K562 (cell line): ENCODE results near the gene P2RY4. TPM values are rescaled to one million over a fixed set of nuclear protein-coding genes. Genes with fewer than 3 reads are reported as not detected.

Source experiments
- ATAC-seq: fragments of 200-7000 bp; cut with Tn5 transposase; 3 replicates; pipeline ENCODE4 v1.9.1; 2020; ENCODE audit warnings: moderate library complexity
- BruUV-seq: library from RNA; stranded (reverse); fragments of 400-500 nt; replicated peaks from 2 replicates; lab custom pipeline; 2021; lab: Mats Ljungman, UMichigan
- CTCF ChIA-PET: fragments of 300-600 bp; formaldehyde crosslinking; extraction: SDS; loops from one replicate; lab custom pipeline; 2021; ENCODE audit warnings: low intra/inter-chr PET ratio; lab: Yijun Ruan, JAX
- POLR2A ChIA-PET: fragments of 300-600, 350-650 bp; sonication (Branson Sonifier 250); formaldehyde crosslinking; extraction: SDS; loops from one replicate; lab custom pipeline; 2021; ENCODE audit warnings: antibody characterized with exemption, inconsistent platforms; lab: Yijun Ruan, JAX
- DNase-seq, 4 experiments: peaks; one replicate each; pipeline versions ENCODE4 v3.0.0 to v3.0.0-alpha.2; 2011 to 2018; ENCODE audit warnings: low spot score in 3 of 4, mixed read lengths in 3 of 4; ENCODE audit errors: extremely low read depth in 1 of 4
- FAIRE-seq: peaks from 2 replicates; lab custom pipeline; 2011; peaks lifted over from hg19 to GRCh38; lab: Jason Lieb, UNC
- H2AFZ ChIP-seq: 2 replicates; pipeline ENCODE4 v1.6.0; 2011; ENCODE audit warnings: low read depth, low read length, control low read depth, inconsistent platforms
- H3K27ac ChIP-seq: fragments of 200-600 bp; 3 replicates; pipeline ENCODE4 v1.8.0; 2011; ENCODE audit warnings: low read depth, mild to moderate bottlenecking, control low read depth, inconsistent platforms, low read length, moderate library complexity, mixed read lengths; ENCODE audit errors: extremely low read depth
- H3K27me3 ChIP-seq, 2 experiments: fragments of 300-600 bp in 1 of 2; 2 replicates in 1 of 2; 3 replicates in 1 of 2; pipeline versions ENCODE4 v1.6.0 to v1.8.0; 2011; ENCODE audit warnings: inconsistent platforms in 2 of 2, low read length in 2 of 2, mild to moderate bottlenecking in 1 of 2, mixed read lengths in 1 of 2, moderate library complexity in 1 of 2; ENCODE audit not compliant: control insufficient read depth in 2 of 2, insufficient read depth in 2 of 2
- H3K36me3 ChIP-seq: fragments of 300-600 bp; 3 replicates; pipeline ENCODE4 v1.8.0; 2011; ENCODE audit warnings: mild to moderate bottlenecking, low read length, inconsistent platforms; ENCODE audit not compliant: control insufficient read depth, insufficient read depth
- H3K4me1 ChIP-seq, 2 experiments: fragments of 200-600 bp in 1 of 2; replicated peaks in 1 of 2; 2 replicates in 1 of 2; 3 replicates in 1 of 2; pipeline versions ENCODE4 v1.5.1 to v1.8.0; 2011; ENCODE audit warnings: inconsistent platforms in 2 of 2, low read length in 2 of 2, mild to moderate bottlenecking in 1 of 2, mixed read lengths in 1 of 2, moderate library complexity in 1 of 2; ENCODE audit not compliant: control insufficient read depth in 2 of 2, insufficient read depth in 2 of 2
- H3K4me2 ChIP-seq: 2 replicates; pipeline ENCODE4 v1.6.1; 2011; ENCODE audit warnings: low read length, control low read depth, inconsistent platforms, mixed read lengths; ENCODE audit not compliant: insufficient read depth
- H3K4me3 ChIP-seq: fragments of 200-600 bp; sonication (generic), shearing (Covaris generic); 2 replicates; pipeline ENCODE4 v1.5.1; 2016; ENCODE audit warnings: control low read depth, inconsistent platforms
- H3K79me2 ChIP-seq: fragments of 200-600 bp; 3 replicates; pipeline ENCODE4 v1.8.0; 2011; ENCODE audit warnings: low read length, inconsistent platforms; ENCODE audit not compliant: control insufficient read depth, insufficient read depth
- H3K9ac ChIP-seq, 2 experiments: 2 replicates each; pipeline versions ENCODE4 v1.6.0 to v1.6.1; 2011; ENCODE audit warnings: low read depth in 2 of 2, low read length in 2 of 2, control low read depth in 1 of 2, inconsistent platforms in 1 of 2, mild to moderate bottlenecking in 1 of 2, mixed read lengths in 1 of 2; ENCODE audit not compliant: insufficient read depth in 1 of 2
- H3K9me1 ChIP-seq: one replicate; pipeline ENCODE4 v1.6.0; 2011; ENCODE audit warnings: inconsistent platforms, mild to moderate bottlenecking, low read length, moderate library complexity; ENCODE audit not compliant: control insufficient read depth, insufficient read depth
- H3K9me3 ChIP-seq: replicated peaks from 2 replicates; pipeline ENCODE4 v1.5.1; 2011; ENCODE audit warnings: low read depth, low read length, inconsistent platforms; ENCODE audit not compliant: control insufficient read depth, insufficient read depth
- H4K20me1 ChIP-seq: replicated peaks from 2 replicates; pipeline ENCODE4 v1.6.1; 2011; ENCODE audit warnings: low read length, inconsistent platforms, mixed read lengths; ENCODE audit not compliant: control insufficient read depth, insufficient read depth
- PHF8 ChIP-seq: fragments of 200-600 bp; sonication (generic); IDR thresholded peaks from 2 replicates; pipeline ENCODE4 v1.6.1; 2012; ENCODE audit warnings: mixed run types, mild to moderate bottlenecking, inconsistent platforms, low read length, moderate library complexity, borderline replicate concordance
- RBM22 ChIP-seq: fragments of 200-400 bp; formaldehyde crosslinking; IDR thresholded peaks from 2 replicates; pipeline ENCODE4 v1.6.1; 2018; ENCODE audit warnings: low read length, low read depth; ENCODE audit not compliant: poor library complexity, severe bottlenecking
- ZNF354B ChIP-seq: fragments of 250-450 bp; sonication (Bioruptor Pico); IDR thresholded peaks from 2 replicates; pipeline ENCODE4 v1.4.0; 2020
- ZNF778 ChIP-seq: fragments of 450-650 bp; formaldehyde crosslinking; IDR thresholded peaks from 2 replicates; pipeline ENCODE4 v1.4.0; 2020; ENCODE audit warnings: mild to moderate bottlenecking, moderate library complexity
- WGBS: fragments of 100-300 bp; shearing (Covaris generic); methylation state at CpG from one replicate; pipeline ENCODE4 v1.1.6; 2016; ENCODE audit warnings: low coverage, mixed read lengths; ENCODE audit not compliant: insufficient coverage; ENCODE audit errors: missing lambda C conversion rate; 5-methylcytosine and 5-hydroxymethylcytosine counted together
- in situ Hi-C: fragments of 300-500 bp; cut with MboI; formaldehyde crosslinking; loops from 4 replicates; pipeline ENCODE4 v1.15.0; 2018; ENCODE audit warnings: inconsistent platforms, mixed read lengths
- intact Hi-C: fragments of 100-400 bp; cut with micrococcal nuclease; formaldehyde crosslinking; loops from 2 replicates; pipeline ENCODE4 v1.14.2; 2022
- polyA plus RNA-seq, 8 experiments: library from polyadenylated mRNA; depleted of rRNA in 4 of 8; stranded (reverse) in 5 of 8; unstranded in 3 of 8; fragments of >200 nt; fragmentation: Nextera tagmentation in 2 of 8; fragmentation: Illumina TruSeq in 1 of 8; extraction: Ambion mirVana in 2 of 8; extraction: Trizol in 1 of 8; gene quantifications; 2 replicates each; pipeline versions ENCODE4 v1.2.1 to v1.2.3, GENCODE V29; 2011 to 2014; ENCODE audit warnings: inconsistent platforms in 1 of 8, missing spikeins in 1 of 8
- total RNA-seq, 7 experiments: library from RNA; depleted of rRNA in 6 of 7; stranded (reverse); fragments of >200 nt in 6 of 7; fragmentation: Illumina TruSeq in 2 of 7; extraction: Trizol in 2 of 7; gene quantifications; 2 replicates each; pipeline versions ENCODE4 v1.2.1 to v1.2.3, GENCODE V29; 2011 to 2021; ENCODE audit warnings: low replicate concordance in 1 of 7
- TF ChIP-seq, protein P1 (sequence below): fragments of 200-400 bp; formaldehyde crosslinking; IDR thresholded peaks from 2 replicates; pipeline ENCODE4 v1.6.1; 2017; ENCODE audit warnings: mild to moderate bottlenecking, low read depth, low read length, moderate library complexity

P2RY4 gene
- total and polyA plus RNA-seq, 9 of the 15 experiments (the other 6 are each of a cell fraction or from before 2014, with no cell fraction given) = not detected

DNA sequence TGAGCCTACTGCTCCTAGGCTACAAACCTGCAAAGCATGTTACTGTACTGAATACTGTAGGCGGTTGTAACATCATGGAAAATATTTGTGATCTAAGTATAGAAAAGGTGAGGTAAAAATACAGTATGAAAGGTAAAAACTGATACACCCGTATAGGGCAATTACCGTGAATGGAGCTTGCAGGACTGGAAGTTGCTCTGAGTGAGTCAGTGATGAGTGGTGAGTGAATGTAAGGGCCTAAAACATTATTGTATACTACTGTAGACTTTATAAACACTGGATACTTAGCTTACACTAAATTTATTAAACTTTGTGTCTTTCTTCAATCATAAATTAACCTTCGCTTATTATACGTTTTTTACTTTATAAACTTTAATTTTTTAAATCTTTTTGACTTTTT is 33.6 kb upstream of the P2RY4 start:
- TF ChIP-seq, protein P1, sequence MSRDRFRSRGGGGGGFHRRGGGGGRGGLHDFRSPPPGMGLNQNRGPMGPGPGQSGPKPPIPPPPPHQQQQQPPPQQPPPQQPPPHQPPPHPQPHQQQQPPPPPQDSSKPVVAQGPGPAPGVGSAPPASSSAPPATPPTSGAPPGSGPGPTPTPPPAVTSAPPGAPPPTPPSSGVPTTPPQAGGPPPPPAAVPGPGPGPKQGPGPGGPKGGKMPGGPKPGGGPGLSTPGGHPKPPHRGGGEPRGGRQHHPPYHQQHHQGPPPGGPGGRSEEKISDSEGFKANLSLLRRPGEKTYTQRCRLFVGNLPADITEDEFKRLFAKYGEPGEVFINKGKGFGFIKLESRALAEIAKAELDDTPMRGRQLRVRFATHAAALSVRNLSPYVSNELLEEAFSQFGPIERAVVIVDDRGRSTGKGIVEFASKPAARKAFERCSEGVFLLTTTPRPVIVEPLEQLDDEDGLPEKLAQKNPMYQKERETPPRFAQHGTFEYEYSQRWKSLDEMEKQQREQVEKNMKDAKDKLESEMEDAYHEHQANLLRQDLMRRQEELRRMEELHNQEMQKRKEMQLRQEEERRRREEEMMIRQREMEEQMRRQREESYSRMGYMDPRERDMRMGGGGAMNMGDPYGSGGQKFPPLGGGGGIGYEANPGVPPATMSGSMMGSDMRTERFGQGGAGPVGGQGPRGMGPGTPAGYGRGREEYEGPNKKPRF = no peak
- TF ChIP-seq ZNF778 (CRISPR knock-in tag) (no peak), RBM22 (no peak), ZNF354B (CRISPR knock-in tag) (no peak), PHF8 (no peak)
- TF ChIP-seq, all 486 proteins: peak for 0
- BruUV-seq = no TSS peak

More for the DNA sequence above, 33.6 kb upstream of the P2RY4 start:
- no peaks in the 10 kb centered on the region for H3K9me3 ChIP-seq
- H3K9ac ChIP-seq = no peak overlapping the region
- DNase-seq (no peak), ATAC-seq (no peak), FAIRE-seq (no peak)
- intact Hi-C loops = no loop called here
- in situ Hi-C loops = no loop called here
- no peak overlapping the region for H3K4me2 ChIP-seq
- ChIA-PET POLR2A (interaction anchor here (1.5 kb wide), 1 partner anchor 10 kb away, joined by 4 read pairs; no protein-coding TSS in a partner anchor), CTCF (no interaction called here)
- H3K4me1 ChIP-seq = no peaks in the 10 kb centered on the region; a peak in 1 of 5 replicates
- no peaks in the 10 kb centered on the region for H3K9me1 ChIP-seq
- no peaks in the 10 kb centered on the region for H4K20me1 ChIP-seq
- peaks cover 44% of the 10 kb centered on the region for H3K79me2 ChIP-seq
- no peak overlapping the region for H2AFZ ChIP-seq
- H3K4me3 ChIP-seq = no peak overlapping the region
- H3K27ac ChIP-seq = no peak overlapping the region
- WGBS = 89% methylated on average over 5 of the region's 5 CpGs
- peaks cover 48% of the 10 kb centered on the region for H3K36me3 ChIP-seq
- no peaks in the 10 kb centered on the region for H3K27me3 ChIP-seq
